HG03064 (cell line): ENCODE data around the gene AZU1.
"Not testable (repeated sequence)": the region's sequence is repeated elsewhere in the genome, so short reads cannot be mapped to it uniquely, and the experiment has no call there.

ENCODE experiments used
- ATAC-seq: cut with Tn5 transposase; IDR thresholded peaks from one replicate; pipeline ENCODE4 v1.9.1; 2021; ENCODE audit warnings: low read depth; ENCODE audit not compliant: unreplicated experiment

AZU1 gene

GRCh38 chr19:869245-870177, 41.9 kb downstream of the AZU1 start:
- no peak for ATAC-seq

GRCh38 chr19:870314-870713, 42.7 kb downstream of the AZU1 start:
- ATAC-seq = no peak

GRCh38 chr19:870963-871401, 43.3 kb downstream of the AZU1 start:
- ATAC-seq = no peak

GRCh38 chr19:871446-872265, 44.0 kb downstream of the AZU1 start:
- ATAC-seq = no peak

DNA sequence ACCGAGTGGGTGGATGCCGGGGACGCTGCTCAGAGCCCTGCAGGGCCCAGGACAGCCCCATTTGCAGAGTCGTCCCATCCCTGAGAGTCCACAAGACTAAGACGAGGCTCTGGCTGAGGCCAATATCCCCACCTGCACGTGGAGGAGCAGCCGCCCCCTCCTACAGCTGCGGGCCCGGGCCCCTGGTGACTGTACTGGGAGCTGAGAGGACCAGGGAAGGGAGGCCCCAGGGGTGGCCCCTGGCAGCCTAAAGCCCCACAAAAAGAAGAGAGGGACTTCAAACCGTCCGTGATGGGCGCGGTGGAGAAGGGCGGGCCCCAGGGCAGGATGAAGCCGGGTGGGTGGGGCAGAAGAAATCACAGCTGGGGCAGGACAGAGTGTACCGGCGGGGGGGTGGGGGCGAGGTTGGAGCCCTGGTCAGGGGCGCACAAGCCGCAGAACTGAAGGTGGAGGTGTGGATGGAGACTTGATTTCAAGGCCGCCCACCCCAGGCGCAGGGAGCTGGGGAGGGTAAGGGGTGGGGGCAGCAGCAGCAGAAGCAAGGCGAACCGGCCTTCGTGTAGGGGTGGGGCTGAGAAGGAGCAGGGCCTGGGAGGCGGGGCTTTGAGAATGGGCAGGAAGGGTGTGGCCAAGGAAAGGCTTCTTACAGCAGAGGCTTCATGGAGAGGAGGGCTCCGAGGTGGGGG, 44.8 kb downstream of the AZU1 start:
- no peak for ATAC-seq

GRCh38 chr19:873084-873483, 45.4 kb downstream of the AZU1 start:
- ATAC-seq = no peak

DNA sequence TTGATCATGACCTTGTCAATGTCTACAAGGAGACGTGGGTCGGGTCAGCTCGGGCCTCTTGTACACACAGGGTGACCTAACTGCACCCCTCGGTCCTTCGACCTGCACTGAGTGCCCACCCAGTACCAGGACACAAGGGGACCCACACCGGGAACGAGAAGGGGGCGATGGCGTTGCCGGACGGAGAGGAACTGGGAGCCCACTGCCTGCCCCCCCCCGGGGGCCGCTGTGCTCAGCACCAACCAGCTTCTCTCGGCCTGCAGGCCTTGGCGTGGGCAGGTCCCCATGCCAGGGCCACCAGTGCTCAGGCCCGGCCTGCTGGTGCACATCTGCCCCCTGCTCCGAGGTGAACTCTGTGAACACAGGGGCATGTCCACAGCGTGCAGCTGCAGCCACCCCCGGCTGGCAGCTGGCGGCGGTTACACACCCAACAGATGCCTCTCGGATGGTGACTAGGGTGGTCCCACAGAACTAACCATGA, 46.0 kb downstream of the AZU1 start:
- ATAC-seq = no peak

GRCh38 chr19:875265-875879, 47.7 kb downstream of the AZU1 start:
- ATAC-seq = no peak

- no peak for ATAC-seq
Observed at GRCh38 chr19:876089-876488, 48.5 kb downstream of the AZU1 start.

- ATAC-seq = no peak
Observed at GRCh38 chr19:876780-877314, 49.2 kb downstream of the AZU1 start.

DNA sequence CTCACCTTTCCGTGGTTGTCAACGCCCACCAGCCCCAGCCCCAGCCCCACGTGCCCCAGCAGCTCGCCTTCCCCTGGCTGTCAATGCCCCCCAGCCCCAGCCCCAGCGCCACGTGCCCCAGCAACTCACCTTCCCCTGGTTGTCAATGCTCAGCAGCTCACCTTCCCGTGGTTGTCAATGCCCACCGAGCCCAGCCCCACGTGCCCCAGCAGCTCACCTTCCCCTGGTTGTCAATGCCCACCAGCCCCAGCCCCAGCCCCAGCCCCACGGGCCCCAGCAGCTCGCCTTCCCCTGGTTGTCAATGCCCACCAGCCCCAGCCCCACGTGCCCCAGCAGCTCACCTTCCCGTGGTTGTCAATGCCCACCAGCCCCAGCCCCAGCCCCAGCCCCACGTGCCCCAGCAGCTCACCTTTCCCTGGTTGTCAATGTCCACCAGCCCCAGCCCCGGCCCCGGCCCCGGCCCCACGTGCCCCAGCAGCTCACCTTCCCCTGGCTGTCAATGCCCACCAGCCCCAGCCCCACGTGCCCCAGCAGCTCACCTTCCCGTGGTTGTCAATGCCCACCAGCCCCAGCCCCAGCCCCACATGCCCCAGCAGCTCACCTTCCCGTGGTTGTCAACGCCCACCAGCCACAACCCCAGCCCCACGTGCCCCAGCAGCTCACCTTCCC, 50.5 kb downstream of the AZU1 start:
- not testable (repeated sequence) for ATAC-seq

- not testable (repeated sequence) for ATAC-seq
Observed at GRCh38 chr19:878751-879561, 51.3 kb downstream of the AZU1 start.

GRCh38 chr19:879711-880438, 52.2 kb downstream of the AZU1 start:
- no peak for ATAC-seq
